Measurements from ENCODE around the gene EYA2. TPM values are rescaled to one million over a fixed set of nuclear protein-coding genes. Genes with fewer than 3 reads are reported as not detected.

The EYA2 gene
- total RNA-seq, 1 donor = not detected

- H3K4me3 ChIP-seq (ENCODE audit: low read depth, low read length) = no peak overlapping the region
- no peak for TF ChIP-seq CTCF (IDR thresholded peaks at IDR 0.05; ENCODE audit: insufficient read depth, low read depth, low read length)
- DNase-seq (ENCODE audit: low read depth) = no peak
These were observed 300.9 kb downstream of the EYA2 start for GRCh38 chr20:47195573-47195972.

GRCh38 chr20:47196091-47197081 lies 301.7 kb downstream of the EYA2 start:
- DNase-seq (ENCODE audit: low read depth) = peak; percentile 71
- H3K4me3 ChIP-seq (ENCODE audit: low read depth, low read length) = no peak overlapping the region
- TF ChIP-seq CTCF (IDR thresholded peaks at IDR 0.05; ENCODE audit: insufficient read depth, low read depth, low read length) = peak; percentile 92

GRCh38 chr20:47198254-47198671 lies 303.6 kb downstream of the EYA2 start:
- no peak overlapping the region for H3K4me3 ChIP-seq (ENCODE audit: low read depth, low read length)
- no peak for DNase-seq (ENCODE audit: low read depth)
- TF ChIP-seq CTCF (IDR thresholded peaks at IDR 0.05; ENCODE audit: insufficient read depth, low read depth, low read length) = no peak

GRCh38 chr20:47198996-47199552 lies 304.4 kb downstream of the EYA2 start:
- TF ChIP-seq CTCF (IDR thresholded peaks at IDR 0.05; ENCODE audit: insufficient read depth, low read depth, low read length) = no peak
- no peak overlapping the region for H3K4me3 ChIP-seq (ENCODE audit: low read depth, low read length)
- DNase-seq (ENCODE audit: low read depth) = no peak

GRCh38 chr20:47201074-47201730 lies 306.6 kb downstream of the EYA2 start:
- H3K4me3 ChIP-seq (ENCODE audit: low read depth, low read length) = no peak overlapping the region
- no peak for DNase-seq (ENCODE audit: low read depth)
- no peak for TF ChIP-seq CTCF (IDR thresholded peaks at IDR 0.05; ENCODE audit: insufficient read depth, low read depth, low read length)

- no peak for TF ChIP-seq CTCF (IDR thresholded peaks at IDR 0.05; ENCODE audit: insufficient read depth, low read depth, low read length)
- H3K4me3 ChIP-seq (ENCODE audit: low read depth, low read length) = no peak overlapping the region
- DNase-seq (ENCODE audit: low read depth) = no peak
These were observed 308.4 kb downstream of the EYA2 start for GRCh38 chr20:47202733-47203667.
